Stimulated activated CD4-positive, alpha-beta T cell treated with anti-CD3 and anti-CD28 coated beads, Interleukin-1b, Interleukin-23, amount 100 ng/mL, for 24 hours (primary cell): Measurements from ENCODE around the gene PCSK2.
"Not testable (repeated sequence)": the region's sequence is repeated elsewhere in the genome, so short reads cannot be mapped to it uniquely, and the experiment has no call there.

Experiments
- DNase-seq, 4 experiments: peaks; one replicate each; pipeline ENCODE4 v3.0.0-alpha.2; 2020; ENCODE audit warnings: low read depth in 4 of 4, low spot score in 1 of 4

The PCSK2 gene, protein sequence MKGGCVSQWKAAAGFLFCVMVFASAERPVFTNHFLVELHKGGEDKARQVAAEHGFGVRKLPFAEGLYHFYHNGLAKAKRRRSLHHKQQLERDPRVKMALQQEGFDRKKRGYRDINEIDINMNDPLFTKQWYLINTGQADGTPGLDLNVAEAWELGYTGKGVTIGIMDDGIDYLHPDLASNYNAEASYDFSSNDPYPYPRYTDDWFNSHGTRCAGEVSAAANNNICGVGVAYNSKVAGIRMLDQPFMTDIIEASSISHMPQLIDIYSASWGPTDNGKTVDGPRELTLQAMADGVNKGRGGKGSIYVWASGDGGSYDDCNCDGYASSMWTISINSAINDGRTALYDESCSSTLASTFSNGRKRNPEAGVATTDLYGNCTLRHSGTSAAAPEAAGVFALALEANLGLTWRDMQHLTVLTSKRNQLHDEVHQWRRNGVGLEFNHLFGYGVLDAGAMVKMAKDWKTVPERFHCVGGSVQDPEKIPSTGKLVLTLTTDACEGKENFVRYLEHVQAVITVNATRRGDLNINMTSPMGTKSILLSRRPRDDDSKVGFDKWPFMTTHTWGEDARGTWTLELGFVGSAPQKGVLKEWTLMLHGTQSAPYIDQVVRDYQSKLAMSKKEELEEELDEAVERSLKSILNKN

GRCh38 chr20:17226410-17227218 is at the start of gene PCSK2:
PCSK2 (plus strand) TSS chr20:17227040; CDS start chr20:17227306, 266 bp downstream.
- DNase-seq: no peak

DNA sequence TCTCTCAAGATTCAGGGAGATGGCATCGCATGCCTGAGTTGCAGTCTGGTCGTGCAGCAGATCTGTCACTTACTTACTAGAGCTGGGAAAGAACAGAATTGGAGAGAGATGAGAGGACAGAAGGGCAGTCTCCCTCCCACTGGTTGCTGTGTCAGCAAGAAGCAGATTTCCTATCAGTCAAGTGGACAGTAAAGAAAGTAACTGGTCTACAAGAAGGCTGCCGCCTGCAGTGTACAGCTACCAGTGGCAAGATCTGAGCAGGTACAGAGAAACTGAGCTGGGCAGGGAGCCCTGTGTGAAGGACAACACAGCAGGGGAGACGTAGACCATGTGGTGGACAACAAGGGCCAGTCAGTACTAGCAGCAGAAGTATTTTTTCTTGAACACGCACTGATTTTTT is 49.5 kb upstream of the PCSK2 start:
- DNase-seq: no peak

GRCh38 chr20:17179840-17180239 is 47.0 kb upstream of the PCSK2 start:
- no peak for DNase-seq

DNA sequence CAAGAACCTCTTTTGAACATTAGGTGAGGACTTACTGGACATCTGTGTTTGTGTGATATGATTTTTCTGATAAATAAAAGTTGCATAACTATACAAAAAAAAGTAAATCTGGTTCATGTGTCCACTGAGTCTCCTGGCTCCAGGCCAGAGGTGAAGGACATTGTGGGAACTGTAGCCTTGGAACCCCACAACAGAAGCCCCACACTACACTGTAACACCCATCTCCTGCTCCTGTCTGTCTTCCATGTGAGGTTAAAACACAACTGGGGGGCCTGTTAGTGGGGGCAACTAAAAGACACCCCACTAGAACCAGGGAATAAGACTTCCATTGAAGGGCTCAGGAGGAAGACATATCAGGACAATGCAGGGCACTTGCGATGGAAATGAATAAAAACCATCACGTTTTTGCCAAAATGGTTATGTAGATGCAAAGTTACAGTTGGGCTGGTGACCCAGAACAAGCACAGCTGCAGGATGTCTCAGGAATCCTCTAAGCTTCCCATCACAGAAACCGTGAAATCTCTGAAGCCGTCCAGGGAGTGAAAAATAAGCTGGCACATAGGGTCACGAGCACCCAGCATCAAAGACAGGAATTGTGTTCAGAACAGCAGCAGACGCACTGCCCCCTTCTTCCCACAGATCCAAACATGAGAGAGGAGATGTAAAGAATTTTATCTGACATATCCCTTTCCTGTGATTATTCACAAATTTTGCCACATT is 36.7 kb upstream of the PCSK2 start:
- DNase-seq: no peak

GRCh38 chr20:17197041-17197440 is 29.8 kb upstream of the PCSK2 start:
- no peak for DNase-seq

DNA sequence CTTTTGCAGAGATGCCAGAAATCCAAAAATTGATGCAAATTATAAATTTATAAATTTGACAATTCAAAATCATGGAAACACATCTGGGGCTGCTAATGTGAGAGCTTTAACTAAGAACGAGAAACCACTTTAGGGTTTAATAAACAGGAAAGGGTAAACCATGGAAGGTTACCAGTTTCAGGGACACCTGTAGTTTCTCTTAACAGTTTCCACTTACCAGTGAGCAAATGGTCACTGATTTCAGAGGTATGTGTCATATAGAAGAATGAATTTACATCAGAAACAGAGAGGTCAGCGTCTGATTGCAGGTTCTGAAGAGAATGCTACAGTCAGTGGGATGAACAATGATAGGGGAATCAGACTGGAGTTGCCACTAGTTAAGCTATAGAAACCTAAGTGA is 24.8 kb upstream of the PCSK2 start:
- DNase-seq: no peak

- DNase-seq: no peak
Observed at GRCh38 chr20:17202673-17203072, 24.2 kb upstream of the PCSK2 start.

DNA sequence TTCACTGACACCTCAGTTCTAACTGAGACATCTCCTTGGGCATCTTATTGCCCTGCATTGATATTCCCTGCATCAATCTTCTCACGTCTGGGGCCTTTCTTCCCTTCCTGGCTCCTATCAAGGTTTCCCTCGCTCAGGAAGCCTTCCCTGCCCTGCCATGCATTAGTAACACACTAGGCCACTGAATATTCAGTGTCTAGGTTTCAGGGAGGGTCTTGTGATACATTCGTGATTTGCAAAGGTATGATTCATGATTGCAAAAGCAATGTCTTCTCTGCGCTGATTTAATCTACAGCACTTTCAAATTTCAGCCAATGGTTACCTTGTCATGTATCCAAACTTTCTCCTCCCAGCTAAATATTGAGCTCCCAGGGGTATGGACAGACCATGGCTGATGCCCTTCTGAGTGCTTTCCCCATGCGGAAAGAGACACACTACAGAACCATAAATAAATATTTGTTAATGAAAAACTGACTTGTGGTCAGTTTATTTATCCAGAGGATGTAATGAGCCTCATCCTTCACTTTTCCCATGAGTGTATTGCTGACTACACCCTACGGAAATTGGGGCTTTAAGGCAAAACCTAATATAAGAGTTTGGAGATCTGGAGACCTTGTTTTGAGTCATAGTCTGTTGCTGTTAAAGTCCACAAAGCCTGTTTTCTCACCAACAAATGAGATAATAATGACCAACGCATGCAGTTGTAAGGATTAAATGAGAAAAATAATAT is 21.6 kb upstream of the PCSK2 start:
- no peak for DNase-seq

- DNase-seq: no peak
Observed at GRCh38 chr20:17210387-17210786, 16.5 kb upstream of the PCSK2 start.

- DNase-seq: no peak
Observed at GRCh38 chr20:17210983-17211382, 15.9 kb upstream of the PCSK2 start.

DNA sequence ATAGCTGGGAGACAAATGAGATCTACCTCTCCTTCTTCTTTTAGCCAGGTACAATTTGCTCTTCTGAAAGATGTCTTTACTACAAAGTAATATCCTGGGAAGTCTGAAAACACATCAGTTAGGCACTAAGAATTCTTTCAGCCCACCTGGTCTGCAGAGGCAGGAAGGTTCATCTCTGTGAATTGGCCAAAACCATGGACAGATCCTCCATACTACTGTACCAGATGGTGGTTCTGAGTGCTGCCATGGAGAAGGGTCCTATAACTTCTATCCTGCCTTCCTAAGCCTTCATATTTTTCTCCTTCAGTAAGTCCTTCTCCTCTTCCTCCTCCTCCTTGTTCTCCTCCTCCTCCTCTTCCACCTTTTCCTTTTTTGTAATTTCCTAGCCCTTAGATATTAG is 11.7 kb upstream of the PCSK2 start:
- no peak for DNase-seq

DNA sequence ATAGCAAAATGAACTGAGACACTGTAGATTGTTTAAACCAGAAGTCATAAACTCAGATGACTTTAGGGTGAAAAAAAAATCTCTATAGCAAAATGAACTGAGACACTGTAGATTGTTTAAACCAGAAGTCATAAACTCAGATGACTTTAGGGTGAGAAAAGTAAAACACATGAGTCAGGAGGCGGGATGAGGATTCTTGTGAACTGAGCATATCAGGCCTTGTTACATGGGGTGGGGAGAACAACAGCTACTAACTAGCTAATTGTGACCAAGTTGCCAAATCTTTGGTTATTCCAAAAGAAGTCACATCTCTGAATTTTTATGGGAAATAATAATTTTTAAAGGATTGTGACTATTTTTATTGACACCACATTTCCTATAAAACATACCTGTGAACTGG is 7.0 kb upstream of the PCSK2 start:
- DNase-seq: not testable (repeated sequence)

DNA sequence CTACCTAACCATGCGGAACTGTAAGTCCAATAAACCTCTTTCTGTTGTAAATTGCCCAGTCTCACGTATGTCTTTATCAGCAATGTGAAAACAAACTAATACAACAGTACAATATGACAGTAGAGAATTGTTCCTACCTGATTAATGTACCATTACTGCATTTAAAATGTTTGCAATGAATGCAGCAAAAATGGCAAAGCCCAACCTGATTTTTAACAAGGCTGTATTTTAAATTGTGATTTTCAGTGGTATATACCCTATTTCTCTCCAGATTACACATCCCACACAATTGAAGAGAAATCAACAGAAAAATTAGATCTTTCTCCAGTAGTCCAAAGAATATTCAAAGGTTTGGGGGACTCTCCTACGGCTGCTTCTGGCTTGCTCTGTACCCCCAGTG is 3.3 kb upstream of the PCSK2 start:
- no peak for DNase-seq

DNA sequence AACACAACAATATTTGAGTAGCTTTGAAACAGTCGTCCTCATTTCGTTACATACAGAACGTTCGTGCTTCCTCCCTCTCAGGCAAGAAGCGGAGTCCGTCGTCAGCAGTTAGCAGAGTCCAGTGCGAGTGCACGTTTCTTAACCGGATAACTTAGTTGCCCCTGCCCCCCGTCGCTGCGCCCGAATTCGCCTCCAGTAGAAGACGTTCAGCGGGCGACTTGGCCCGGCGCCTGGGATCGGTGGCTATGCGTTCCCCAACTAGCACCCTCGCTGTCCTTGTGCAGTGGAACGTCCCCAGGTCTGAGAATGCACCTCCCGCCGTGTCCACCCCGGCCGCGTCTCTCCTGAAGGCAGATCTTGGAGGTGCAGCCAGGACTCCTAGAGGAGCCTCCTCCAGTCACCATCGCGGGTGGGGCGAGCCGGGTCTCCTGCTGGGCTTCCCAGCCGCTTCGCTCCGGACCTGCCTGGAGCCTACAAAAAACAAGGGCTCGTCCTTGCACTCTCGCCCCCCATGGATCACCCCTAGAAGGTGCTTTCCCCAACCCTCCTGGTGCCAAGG is 910 bp upstream of the PCSK2 start:
- no peak for DNase-seq

DNA sequence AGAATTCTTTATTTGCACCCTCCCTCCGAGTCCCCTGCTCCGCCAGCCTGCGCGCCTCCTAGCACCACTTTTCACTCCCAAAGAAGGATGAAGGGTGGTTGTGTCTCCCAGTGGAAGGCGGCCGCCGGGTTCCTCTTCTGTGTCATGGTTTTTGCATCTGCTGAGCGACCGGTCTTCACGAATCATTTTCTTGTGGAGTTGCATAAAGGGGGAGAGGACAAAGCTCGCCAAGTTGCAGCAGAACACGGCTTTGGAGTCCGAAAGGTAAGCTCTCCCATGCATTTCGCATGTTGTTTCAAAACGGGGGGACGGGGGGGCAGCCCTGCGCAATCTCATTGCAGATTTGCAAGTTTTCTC is 357 bp downstream of the PCSK2 start:
- no peak for DNase-seq

DNA sequence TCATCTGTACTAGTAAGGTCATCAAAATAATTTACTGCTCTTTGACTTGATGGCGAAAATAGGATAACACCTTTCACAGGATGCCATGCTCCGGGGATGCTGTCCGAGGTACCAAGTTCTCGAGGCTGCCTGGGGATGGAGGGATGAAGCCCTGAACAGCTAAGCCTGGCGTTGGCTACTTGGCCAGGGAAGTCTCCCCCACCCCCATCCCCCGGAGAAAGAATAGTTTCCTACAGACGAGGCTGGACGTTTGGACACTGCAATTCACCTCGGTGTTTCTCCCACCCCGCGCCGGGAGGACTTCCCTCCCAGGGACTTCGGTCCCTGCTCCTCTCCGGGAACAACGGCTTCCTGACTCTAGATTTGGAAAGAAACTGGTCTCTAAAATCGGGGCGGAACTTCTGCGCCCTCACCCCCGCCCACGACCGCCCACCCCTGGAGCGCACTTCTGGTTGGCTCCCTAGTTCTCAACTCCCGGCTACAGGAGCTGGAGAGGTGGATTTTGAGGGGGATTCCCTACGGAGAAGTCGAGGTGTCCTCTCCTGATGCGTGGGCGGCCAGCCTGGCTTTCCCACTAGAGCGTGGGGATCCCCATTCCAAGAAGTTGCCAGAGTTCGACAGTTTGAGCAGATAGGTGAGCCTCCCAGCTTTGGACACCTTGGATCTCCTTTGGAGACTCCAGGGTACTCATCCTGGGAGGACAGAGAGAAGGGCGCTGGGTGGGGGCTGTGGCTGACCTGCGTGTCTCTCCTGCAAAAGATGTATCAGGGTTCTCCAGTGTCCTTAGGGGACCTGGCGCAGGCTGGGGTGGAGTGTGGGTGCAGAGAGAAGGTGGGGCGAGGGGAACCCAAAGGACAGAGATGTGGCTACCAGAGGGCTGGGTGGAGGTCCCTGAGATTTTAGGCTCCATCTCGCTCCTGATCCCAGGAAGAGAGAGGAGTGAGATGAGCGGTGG is 1.1 kb downstream of the PCSK2 start:
- no peak for DNase-seq

- DNase-seq: no peak
Observed at GRCh38 chr20:17228624-17229061, 1.8 kb downstream of the PCSK2 start.

DNA sequence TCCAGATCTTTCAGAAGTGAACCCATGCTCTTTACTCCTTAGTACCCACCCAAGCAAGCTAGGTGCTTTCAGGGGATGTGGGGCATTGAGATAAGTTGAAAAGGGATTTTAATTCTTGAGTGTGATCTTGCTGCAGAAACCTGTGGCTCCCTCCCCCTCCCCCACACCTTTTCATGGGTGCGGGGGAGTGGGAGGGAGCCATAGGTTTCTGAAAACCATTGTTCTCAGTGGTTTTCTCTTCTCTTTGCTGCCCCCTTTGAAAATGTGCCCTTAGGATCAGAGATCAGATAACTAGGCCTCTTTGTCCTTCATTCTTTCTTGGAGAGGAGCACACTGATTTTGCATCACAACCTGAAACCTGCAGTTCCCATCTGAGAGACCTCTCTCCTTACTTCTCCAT is 2.4 kb downstream of the PCSK2 start:
- DNase-seq: no peak

DNA sequence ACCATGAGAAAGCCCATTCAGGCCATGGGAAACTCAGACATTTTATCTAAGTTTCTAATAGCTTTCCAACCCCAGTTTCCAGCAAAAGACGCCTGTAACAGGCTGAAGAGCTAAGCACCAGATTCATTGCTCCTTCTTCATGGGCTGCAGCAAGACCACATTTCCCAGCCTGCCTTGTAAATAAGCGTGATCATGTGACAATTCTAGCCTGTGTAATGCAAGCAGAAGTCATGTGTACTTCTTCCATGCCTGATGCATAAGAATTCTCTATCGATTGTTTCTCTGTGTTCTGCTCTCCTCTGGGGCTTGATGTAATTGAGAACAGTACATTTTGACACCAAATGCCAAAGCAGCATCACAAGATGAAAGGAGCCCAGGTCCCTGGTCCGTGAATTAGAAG is 6.8 kb downstream of the PCSK2 start:
- no peak for DNase-seq
